ENCODE results near the gene KIF3A.

GRCh38 chr5:132752581-132753125 is 15.3 kb upstream of the KIF3A start:
- TF ChIP-seq POLR2AphosphoS5 (IDR thresholded peaks at IDR 0.05) (no peak), CTCF (IDR thresholded peaks at IDR 0.05) (no peak)

Measured in stomach (tissue), 4 donors.